K562 (cell line): ENCODE results near the gene TGM5.

Source experiments
- BACH1 ChIP-seq: fragments of 200-800 bp; sonication (Bioruptor generic); IDR thresholded peaks from 2 replicates; pipeline ENCODE4 v1.6.1; 2016; ENCODE audit warnings: missing genetic modification characterization, missing compliant biosample characterization
- CTCF ChIP-seq, 3 experiments: IDR thresholded peaks in 2 of 3; conservative IDR thresholded peaks in 1 of 3; 2 replicates each; pipeline ENCODE4 v1.5.1; 2011 to 2012; ENCODE audit warnings: low read length in 3 of 3, mild to moderate bottlenecking in 3 of 3, control low read depth in 2 of 3, improper control_type of control experiment in 1 of 3, inconsistent platforms in 1 of 3, low read depth in 1 of 3, mixed read lengths in 1 of 3, moderate library complexity in 1 of 3; ENCODE audit not compliant: insufficient read depth in 2 of 3
- JUNB ChIP-seq: fragments of 450-650 bp; formaldehyde crosslinking; conservative IDR thresholded peaks from 2 replicates; pipeline ENCODE4 v1.4.0; 2020; ENCODE audit warnings: mild to moderate bottlenecking
- ZC3H4 ChIP-seq: sonication (generic); formaldehyde crosslinking; IDR thresholded peaks from 2 replicates; pipeline ENCODE4 v1.9.0; 2021; ENCODE audit warnings: missing genetic modification reagents, borderline replicate concordance

GRCh38 chr15:43183270-43183669, 83.5 kb downstream of the TGM5 start:
- TF ChIP-seq BACH1, result no peak
- no peak for TF ChIP-seq JUNB (CRISPR knock-in tag)
- no peak for TF ChIP-seq ZC3H4 (CRISPR knock-in tag)
- TF ChIP-seq CTCF (IDR thresholded peaks at IDR 0.05 in 2 of 3, conservative IDR thresholded peaks at IDR 0.05 in 1 of 3; ENCODE audit: insufficient read depth in 2 of 3, low read depth in 1 of 3, low read length in 3 of 3), result no peak
